Upper lobe of left lung (tissue), 4 donors: Measurements from ENCODE around the gene CNNM4.

Experiments
- POLR2A ChIP-seq, 4 donors: fragments of 450-650 bp; IDR thresholded peaks; one replicate each; pipeline ENCODE4 v1.5.1; 2016 to 2017; ENCODE audit warnings: antibody characterized with exemption in 4 of 4, mild to moderate bottlenecking in 2 of 4
- POLR2AphosphoS5 ChIP-seq, 2 donors: sonication (generic); formaldehyde crosslinking; IDR thresholded peaks; one replicate each; pipeline ENCODE4 v1.5.1; 2017; ENCODE audit warnings: antibody characterized with exemption in 2 of 2
- TF ChIP-seq, protein P1 (sequence below), 6 experiments: fragments of 450-650 bp in 4 of 6; fragments of 200-600 bp in 2 of 6; sonication (generic) in 2 of 6; IDR thresholded peaks; one replicate each; pipeline ENCODE4 v1.5.1; 2016 to 2019; ENCODE audit warnings: antibody characterized with exemption in 6 of 6

DNA sequence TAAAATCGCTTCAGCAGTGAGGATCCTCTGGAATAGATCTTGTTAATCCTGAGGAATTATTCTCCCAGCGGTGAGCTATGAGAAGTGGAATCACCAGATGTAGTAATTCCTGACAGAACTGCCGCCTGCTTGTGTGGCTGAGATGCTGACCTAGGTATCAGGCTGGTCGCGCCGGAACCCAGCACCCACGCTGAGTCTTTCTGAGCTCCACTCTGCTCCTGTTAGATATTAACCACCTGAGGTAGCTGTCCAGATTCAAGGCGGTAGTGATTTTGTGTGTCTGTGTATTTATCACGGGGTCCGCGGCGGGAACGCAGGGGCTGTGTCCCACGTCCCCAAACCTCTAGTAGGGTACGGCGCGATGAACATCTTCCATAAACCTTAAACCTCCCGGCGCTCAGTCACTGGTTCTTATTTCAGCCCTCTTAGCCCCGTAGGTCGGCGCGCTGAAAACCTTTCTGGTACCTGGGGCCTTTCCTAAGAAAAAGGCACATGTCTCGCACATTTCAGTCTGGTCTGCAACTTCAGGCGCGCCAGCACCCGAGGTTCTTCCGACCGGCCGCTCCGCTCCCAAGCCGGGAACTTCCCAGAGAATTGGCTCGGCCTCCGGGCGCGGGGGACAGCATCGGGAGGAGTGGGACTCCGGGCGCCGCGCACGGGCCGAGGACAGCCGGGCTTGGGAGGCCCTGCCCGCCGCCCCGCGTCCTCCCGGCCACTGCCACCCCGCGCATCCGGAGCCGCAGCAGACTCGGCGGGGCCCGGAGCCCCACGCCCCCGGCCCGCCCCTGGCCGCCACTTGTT, 54.8 kb downstream of the CNNM4 start:
- TF ChIP-seq, protein P1, sequence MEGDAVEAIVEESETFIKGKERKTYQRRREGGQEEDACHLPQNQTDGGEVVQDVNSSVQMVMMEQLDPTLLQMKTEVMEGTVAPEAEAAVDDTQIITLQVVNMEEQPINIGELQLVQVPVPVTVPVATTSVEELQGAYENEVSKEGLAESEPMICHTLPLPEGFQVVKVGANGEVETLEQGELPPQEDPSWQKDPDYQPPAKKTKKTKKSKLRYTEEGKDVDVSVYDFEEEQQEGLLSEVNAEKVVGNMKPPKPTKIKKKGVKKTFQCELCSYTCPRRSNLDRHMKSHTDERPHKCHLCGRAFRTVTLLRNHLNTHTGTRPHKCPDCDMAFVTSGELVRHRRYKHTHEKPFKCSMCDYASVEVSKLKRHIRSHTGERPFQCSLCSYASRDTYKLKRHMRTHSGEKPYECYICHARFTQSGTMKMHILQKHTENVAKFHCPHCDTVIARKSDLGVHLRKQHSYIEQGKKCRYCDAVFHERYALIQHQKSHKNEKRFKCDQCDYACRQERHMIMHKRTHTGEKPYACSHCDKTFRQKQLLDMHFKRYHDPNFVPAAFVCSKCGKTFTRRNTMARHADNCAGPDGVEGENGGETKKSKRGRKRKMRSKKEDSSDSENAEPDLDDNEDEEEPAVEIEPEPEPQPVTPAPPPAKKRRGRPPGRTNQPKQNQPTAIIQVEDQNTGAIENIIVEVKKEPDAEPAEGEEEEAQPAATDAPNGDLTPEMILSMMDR (IDR thresholded peaks at IDR 0.05), result no peak
- TF ChIP-seq POLR2AphosphoS5 (IDR thresholded peaks at IDR 0.05) (no peak), POLR2A (IDR thresholded peaks at IDR 0.05) (peak in 1 of 4 donors; percentile 26)
